Bronchial epithelial cell (primary cell): ENCODE data around the gene SLC41A1. TPM values are rescaled to one million over a fixed set of nuclear protein-coding genes. Genes with fewer than 3 reads are reported as not detected.

Experiments used
- DNase-seq: peaks from one replicate; pipeline ENCODE4 v3.0.0-alpha.2; 2010; ENCODE audit warnings: low read depth
- FAIRE-seq: peaks from 2 replicates; lab custom pipeline; 2011; peaks lifted over from hg19 to GRCh38; lab: Jason Lieb, UNC
- H3K27me3 ChIP-seq: 2 replicates; pipeline ENCODE4 v1.5.1; 2011; ENCODE audit warnings: low read length; ENCODE audit not compliant: control insufficient read depth, insufficient read depth
- H3K36me3 ChIP-seq: 2 replicates; pipeline ENCODE4 v1.5.1; 2011; ENCODE audit warnings: low read length; ENCODE audit not compliant: control insufficient read depth, insufficient read depth
- H3K4me3 ChIP-seq: 2 replicates; pipeline ENCODE4 v1.5.1; 2011; ENCODE audit warnings: mild to moderate bottlenecking, low read depth, low read length, control low read depth
- total RNA-seq: library from RNA; depleted of rRNA; stranded (reverse); fragments of >200 nt; gene quantifications from 2 replicates; pipeline ENCODE4 v1.2.1, GENCODE V29; 2014
- TF ChIP-seq, protein P1 (sequence below): IDR thresholded peaks from 2 replicates; pipeline ENCODE4 v1.5.1; 2011; ENCODE audit warnings: mild to moderate bottlenecking, moderate library complexity, low read length, control low read depth, inconsistent platforms; ENCODE audit not compliant: insufficient read depth, severe bottlenecking

The SLC41A1 gene
- total RNA-seq, 1 donor from 2014 or later = 6.6 TPM

- Histone ChIP-seq H3K27me3 (no peaks in the 10 kb centered on the region), H3K36me3 (peaks cover 5% of the 10 kb centered on the region), H3K4me3 (no peak overlapping the region)
- TF ChIP-seq, protein P1, sequence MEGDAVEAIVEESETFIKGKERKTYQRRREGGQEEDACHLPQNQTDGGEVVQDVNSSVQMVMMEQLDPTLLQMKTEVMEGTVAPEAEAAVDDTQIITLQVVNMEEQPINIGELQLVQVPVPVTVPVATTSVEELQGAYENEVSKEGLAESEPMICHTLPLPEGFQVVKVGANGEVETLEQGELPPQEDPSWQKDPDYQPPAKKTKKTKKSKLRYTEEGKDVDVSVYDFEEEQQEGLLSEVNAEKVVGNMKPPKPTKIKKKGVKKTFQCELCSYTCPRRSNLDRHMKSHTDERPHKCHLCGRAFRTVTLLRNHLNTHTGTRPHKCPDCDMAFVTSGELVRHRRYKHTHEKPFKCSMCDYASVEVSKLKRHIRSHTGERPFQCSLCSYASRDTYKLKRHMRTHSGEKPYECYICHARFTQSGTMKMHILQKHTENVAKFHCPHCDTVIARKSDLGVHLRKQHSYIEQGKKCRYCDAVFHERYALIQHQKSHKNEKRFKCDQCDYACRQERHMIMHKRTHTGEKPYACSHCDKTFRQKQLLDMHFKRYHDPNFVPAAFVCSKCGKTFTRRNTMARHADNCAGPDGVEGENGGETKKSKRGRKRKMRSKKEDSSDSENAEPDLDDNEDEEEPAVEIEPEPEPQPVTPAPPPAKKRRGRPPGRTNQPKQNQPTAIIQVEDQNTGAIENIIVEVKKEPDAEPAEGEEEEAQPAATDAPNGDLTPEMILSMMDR = no peak
- DNase-seq (no peak), FAIRE-seq (no peak)
Observed at GRCh38 chr1:205809469-205809868, 3.5 kb downstream of the SLC41A1 start.

GRCh38 chr1:205805082-205805711 is 7.8 kb downstream of the SLC41A1 start:
- TF ChIP-seq, protein P1 = no peak
- FAIRE-seq (no peak), DNase-seq (peak; percentile 60)
- no peaks in the 10 kb centered on the region for H3K27me3 ChIP-seq
- H3K4me3 ChIP-seq = no peak overlapping the region
- H3K36me3 ChIP-seq = peaks cover 8% of the 10 kb centered on the region

DNA sequence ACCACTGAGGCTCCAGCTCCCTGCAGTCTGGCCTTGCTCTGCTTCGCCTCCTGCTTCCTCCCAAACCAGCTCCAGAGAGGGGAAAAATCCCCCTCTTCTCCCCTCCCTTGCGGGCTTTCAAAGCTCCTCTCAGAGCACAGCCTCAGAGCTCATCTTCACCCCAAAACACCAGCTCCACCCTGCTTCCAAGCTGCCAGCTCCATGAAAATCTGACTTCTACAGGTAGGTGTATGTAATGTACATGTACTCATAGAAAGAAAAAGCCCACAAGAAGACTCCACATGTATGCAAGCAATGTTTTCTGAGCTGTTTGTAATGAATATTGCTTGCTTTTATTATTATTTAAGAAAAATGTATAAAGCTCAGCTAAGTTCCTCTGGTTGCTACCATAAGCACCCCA is 8.4 kb downstream of the SLC41A1 start:
- TF ChIP-seq, protein P1 = no peak
- H3K27me3 ChIP-seq = no peaks in the 10 kb centered on the region
- no peak overlapping the region for H3K4me3 ChIP-seq
- no peak for FAIRE-seq
- DNase-seq = no peak
- H3K36me3 ChIP-seq = peaks cover 6% of the 10 kb centered on the region

DNA sequence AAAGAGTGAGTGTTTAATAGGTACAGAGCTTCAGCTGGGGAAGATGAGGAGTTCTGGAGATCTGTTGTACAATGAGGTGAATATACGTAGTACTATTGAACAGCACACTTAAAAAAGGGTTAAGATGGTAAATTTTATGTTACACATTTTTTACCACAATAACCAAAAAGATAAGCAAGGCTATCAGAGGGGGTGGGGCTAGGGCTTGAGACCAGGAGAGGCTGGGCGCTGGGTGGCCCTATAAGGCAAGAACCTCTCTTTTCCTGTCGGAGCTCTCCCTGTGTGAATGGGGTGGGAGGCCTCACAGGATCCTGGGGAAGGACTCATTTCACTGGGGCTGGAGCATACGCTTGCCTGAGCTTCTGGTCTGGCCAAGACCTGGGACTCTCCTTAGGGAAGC is 9.0 kb downstream of the SLC41A1 start:
- no peak for FAIRE-seq
- TF ChIP-seq, protein P1 = no peak

DNA sequence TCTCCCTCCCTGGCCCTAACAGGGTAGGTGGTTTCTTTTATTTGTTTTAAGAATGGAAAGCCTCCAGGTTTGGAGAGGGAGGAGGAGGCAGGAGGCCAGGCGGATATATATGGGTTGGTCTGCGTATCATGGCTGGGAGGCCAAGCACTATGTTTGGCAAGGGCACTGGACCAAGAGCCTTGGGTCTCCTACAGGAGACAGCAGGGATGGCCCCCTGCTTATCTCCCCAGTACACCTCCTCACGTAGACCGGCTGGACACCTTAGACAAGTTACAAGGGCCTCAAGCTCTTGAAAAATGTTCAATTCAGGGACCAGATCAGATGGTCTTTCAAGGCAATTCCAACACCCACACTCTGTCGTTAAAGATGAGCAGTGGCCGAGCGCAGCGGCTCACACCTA is 10.9 kb downstream of the SLC41A1 start:
- no peaks in the 10 kb centered on the region for H3K27me3 ChIP-seq
- DNase-seq (no peak), FAIRE-seq (no peak)
- peaks cover 10% of the 10 kb centered on the region for H3K36me3 ChIP-seq
- H3K4me3 ChIP-seq = no peak overlapping the region
- TF ChIP-seq, protein P1 = no peak

More for the DNA sequence above, 9.0 kb downstream of the SLC41A1 start:
- H3K27me3 ChIP-seq = no peaks in the 10 kb centered on the region
- no peak for DNase-seq
- peaks cover 8% of the 10 kb centered on the region for H3K36me3 ChIP-seq
- no peak overlapping the region for H3K4me3 ChIP-seq

- no peak for FAIRE-seq
- no peak overlapping the region for H3K4me3 ChIP-seq
- no peaks in the 10 kb centered on the region for H3K27me3 ChIP-seq
- TF ChIP-seq, protein P1 = no peak
- no peak for DNase-seq
- peaks cover 15% of the 10 kb centered on the region for H3K36me3 ChIP-seq
Observed at GRCh38 chr1:205800981-205801703, 11.9 kb downstream of the SLC41A1 start.
